GM06990 (cell line): ENCODE measurements around the gene AMFR.

ENCODE experiments used
- DNase-seq: peaks from one replicate; pipeline ENCODE4 v3.0.0-alpha.2; 2011; ENCODE audit not compliant: insufficient read length; ENCODE audit errors: extremely low read depth
- H3K27me3 ChIP-seq: replicated peaks from 2 replicates; pipeline ENCODE4 v1.6.0; 2011; ENCODE audit warnings: low read length; ENCODE audit not compliant: control insufficient read depth, insufficient read depth
- H3K36me3 ChIP-seq: 2 replicates; pipeline ENCODE4 v1.5.1; 2011; ENCODE audit warnings: low read length; ENCODE audit not compliant: control insufficient read depth, insufficient read depth
- H3K4me3 ChIP-seq: replicated peaks from 2 replicates; pipeline ENCODE4 v1.5.1; 2011; ENCODE audit warnings: low read depth, mild to moderate bottlenecking, control low read depth, low read length
- CTCF ChIP-seq: IDR thresholded peaks from 2 replicates; pipeline ENCODE4 v1.5.1; 2011; ENCODE audit warnings: low read length, control low read depth, mild to moderate bottlenecking, inconsistent platforms; ENCODE audit not compliant: insufficient read depth, poor library complexity, severe bottlenecking

The AMFR gene

GRCh38 chr16:56350491-56351405, 74.6 kb downstream of the AMFR start:
- no peak for DNase-seq

GRCh38 chr16:56349711-56350161, 75.6 kb downstream of the AMFR start:
- no peaks in the 10 kb centered on the region for H3K36me3 ChIP-seq
- DNase-seq = no peak
- TF ChIP-seq CTCF = no peak
- no peaks in the 10 kb centered on the region; the same call in 1 of the 2 replicates for H3K27me3 ChIP-seq
- H3K4me3 ChIP-seq = no peak overlapping the region

More at GRCh38 chr16:56350491-56351405, 74.6 kb downstream of the AMFR start:
- Histone ChIP-seq H3K36me3 (no peaks in the 10 kb centered on the region), H3K4me3 (no peak overlapping the region), H3K27me3 (no peaks in the 10 kb centered on the region; the same call in 1 of the 2 replicates)
- TF ChIP-seq CTCF = no peak

- H3K36me3 ChIP-seq = no peaks in the 10 kb centered on the region
- no peaks in the 10 kb centered on the region; the same call in 1 of the 2 replicates for H3K27me3 ChIP-seq
- no peak for DNase-seq
- no peak for TF ChIP-seq CTCF
- H3K4me3 ChIP-seq = no peak overlapping the region
Measured at GRCh38 chr16:56349086-56349415, 76.3 kb downstream of the AMFR start.

- no peak for TF ChIP-seq CTCF
- H3K36me3 ChIP-seq = no peaks in the 10 kb centered on the region
- H3K4me3 ChIP-seq = no peak overlapping the region
- no peak for DNase-seq
- H3K27me3 ChIP-seq = no peaks in the 10 kb centered on the region; the same call in 1 of the 2 replicates
Measured at GRCh38 chr16:56348168-56349085, 76.9 kb downstream of the AMFR start.

GRCh38 chr16:56347670-56348069, 77.7 kb downstream of the AMFR start:
- Histone ChIP-seq H3K4me3 (no peak overlapping the region), H3K27me3 (no peaks in the 10 kb centered on the region; the same call in 1 of the 2 replicates), H3K36me3 (no peaks in the 10 kb centered on the region)
- DNase-seq = no peak
- no peak for TF ChIP-seq CTCF
